ENCODE data around the gene NUP35.

GRCh38 chr2:183124957-183125255 is 663 bp downstream of the NUP35 start:
- TF ChIP-seq CTCF (conservative IDR thresholded peaks at IDR 0.05; ENCODE audit: low read depth in 2 of 2): no peak
- TF ChIP-seq ZNF331 (CRISPR knock-in tag; IDR thresholded peaks at IDR 0.05; ENCODE audit: low read depth): no peak
- no peak for TF ChIP-seq POLR2AphosphoS5 (IDR thresholded peaks at IDR 0.05; ENCODE audit: low read depth)
- no peak for TF ChIP-seq EZH2 (IDR thresholded peaks at IDR 0.05; ENCODE audit: low read depth, unreplicated experiment)
- no peak for TF ChIP-seq EZH2phosphoT487 (IDR thresholded peaks at IDR 0.05; ENCODE audit: unreplicated experiment)
- TF ChIP-seq NANOG (IDR thresholded peaks at IDR 0.05; ENCODE audit: borderline replicate concordance): no peak

Measured in GM23338 (cell line).